Midbrain (tissue), 1 donor: ENCODE measurements around the gene CREB3.

Experiments
- DNase-seq: peaks from one replicate; lab custom pipeline; 2025; lab: John Stamatoyannopoulos, UW

Gene CREB3

DNA sequence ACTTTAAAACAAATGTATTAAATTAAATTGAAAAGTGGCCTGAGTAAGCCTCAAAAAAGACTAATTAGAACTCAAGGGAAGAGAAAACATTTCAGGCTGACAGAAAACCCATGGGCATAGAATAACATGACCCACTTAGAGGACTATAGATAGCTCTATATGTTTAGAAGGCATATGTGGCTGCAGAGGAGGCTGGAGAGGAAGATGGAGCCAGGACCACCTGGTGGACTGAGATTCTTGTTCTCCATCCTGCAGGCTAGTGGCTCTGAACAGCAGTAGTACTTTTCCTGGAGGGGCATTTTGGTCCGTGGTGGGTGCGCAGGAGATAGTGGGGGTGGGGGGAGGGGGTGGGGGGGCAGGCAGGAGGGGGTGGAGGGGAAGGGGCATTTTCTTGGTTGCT is 48.6 kb downstream of the CREB3 start:
- DNase-seq = no peak

DNA sequence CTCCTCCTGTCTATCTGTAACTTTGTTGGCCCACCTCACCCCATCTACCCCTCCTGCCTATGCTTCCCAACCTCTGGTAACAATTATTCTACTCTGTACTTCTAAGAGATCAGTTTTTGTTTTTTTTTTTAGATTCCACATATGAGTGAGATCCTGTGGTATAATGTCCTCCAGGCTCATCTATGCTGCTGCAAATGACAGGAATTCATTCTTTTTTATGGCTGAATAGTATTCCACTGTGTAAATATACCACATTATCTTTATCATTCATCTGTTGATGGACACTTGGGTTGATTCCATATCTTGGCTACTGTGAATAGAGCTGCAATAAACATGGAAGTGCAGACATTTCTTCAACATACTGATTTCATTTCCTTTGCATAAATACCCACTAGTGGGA is 51.0 kb downstream of the CREB3 start:
- DNase-seq = no peak
